ENCODE data around the gene CLTCL1.

DNA sequence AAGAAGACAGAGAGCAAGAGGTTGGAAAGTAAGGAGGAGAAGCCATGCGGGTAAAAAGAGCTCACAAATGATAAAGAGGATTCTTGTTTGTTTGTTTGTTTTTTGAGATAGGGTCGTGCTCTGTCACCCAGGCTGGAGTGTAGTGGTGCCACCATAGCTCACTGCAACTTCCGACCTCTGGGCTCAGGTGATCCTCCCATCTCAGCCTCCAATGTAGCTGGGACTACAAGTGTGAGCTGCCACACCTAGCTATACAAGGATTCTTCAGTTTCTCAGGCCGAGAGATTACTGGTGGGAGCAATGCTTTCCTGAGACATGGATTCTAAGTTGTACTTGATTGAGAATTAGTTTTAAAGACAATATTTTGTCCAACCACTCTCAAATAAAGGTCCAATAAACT lies 55.6 kb downstream of the CLTCL1 start:
- no peak for TF ChIP-seq ELF4 (IDR thresholded peaks at IDR 0.05)
- TF ChIP-seq FOXA1 (IDR thresholded peaks at IDR 0.05), result no peak
- TF ChIP-seq SP1 (IDR thresholded peaks at IDR 0.05), result no peak
- no peak for TF ChIP-seq BHLHE40 (IDR thresholded peaks at IDR 0.05; ENCODE audit: borderline replicate concordance)
- no peak for TF ChIP-seq ARNT (IDR thresholded peaks at IDR 0.05)
- no peak for TF ChIP-seq LEF1 (IDR thresholded peaks at IDR 0.05; ENCODE audit: borderline replicate concordance)
- no peak for TF ChIP-seq NFRKB (IDR thresholded peaks at IDR 0.05)
- TF ChIP-seq, protein P1, sequence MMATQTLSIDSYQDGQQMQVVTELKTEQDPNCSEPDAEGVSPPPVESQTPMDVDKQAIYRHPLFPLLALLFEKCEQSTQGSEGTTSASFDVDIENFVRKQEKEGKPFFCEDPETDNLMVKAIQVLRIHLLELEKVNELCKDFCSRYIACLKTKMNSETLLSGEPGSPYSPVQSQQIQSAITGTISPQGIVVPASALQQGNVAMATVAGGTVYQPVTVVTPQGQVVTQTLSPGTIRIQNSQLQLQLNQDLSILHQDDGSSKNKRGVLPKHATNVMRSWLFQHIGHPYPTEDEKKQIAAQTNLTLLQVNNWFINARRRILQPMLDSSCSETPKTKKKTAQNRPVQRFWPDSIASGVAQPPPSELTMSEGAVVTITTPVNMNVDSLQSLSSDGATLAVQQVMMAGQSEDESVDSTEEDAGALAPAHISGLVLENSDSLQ (IDR thresholded peaks at IDR 0.05), result no peak
- no peak for TF ChIP-seq FOXM1 (IDR thresholded peaks at IDR 0.05; ENCODE audit: borderline replicate concordance)

Data from HEK293T (cell line).